Stimulated activated CD4-positive, alpha-beta T cell treated with anti-CD3 and anti-CD28 coated beads, TNF-alpha, amount 100 ng/mL, for 48 hours (primary cell): ENCODE data around the gene MME.
"Not testable (repeated sequence)": the region's sequence is repeated elsewhere in the genome, so short reads cannot be mapped to it uniquely, and the experiment has no call there.

Source experiments
- DNase-seq, 3 donors: peaks; one replicate each; pipeline ENCODE4 v3.0.0-alpha.2; 2020; ENCODE audit warnings: low read depth in 3 of 3

MME gene

DNA sequence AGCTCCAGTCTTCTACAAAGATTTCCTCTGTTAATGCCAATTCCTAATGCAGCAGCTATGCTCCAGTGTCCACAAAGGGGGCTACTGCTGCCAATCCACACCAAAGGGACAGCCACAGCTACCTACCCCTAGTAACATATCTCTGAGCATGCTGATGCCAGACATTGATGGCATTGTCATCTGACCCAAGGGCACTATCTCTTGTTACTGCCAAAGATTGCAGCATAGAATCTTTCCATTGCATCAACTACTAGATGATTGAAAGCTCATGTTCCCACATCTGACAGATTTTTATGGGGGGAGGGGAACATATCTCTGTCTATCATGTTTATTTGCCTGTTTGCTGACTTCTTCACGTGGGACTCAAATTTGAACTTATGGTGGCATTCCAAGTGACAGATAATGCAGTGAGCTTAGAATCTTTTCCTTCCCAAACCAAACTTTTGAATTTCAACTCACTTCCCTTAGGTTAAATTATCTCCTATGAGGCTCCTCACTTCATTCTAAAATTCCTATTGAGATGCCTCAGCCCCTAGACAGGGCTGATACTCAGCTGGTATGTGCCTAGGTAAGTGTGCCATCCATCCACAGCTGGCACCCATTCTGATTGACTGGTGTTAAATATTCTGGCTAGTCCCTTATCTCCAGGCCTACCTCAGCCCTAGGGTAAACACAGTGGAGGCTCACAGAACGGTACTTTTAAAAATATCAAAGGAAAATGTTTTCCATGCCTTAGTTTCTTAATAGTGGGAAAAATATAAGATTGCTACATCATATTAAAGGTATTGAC lies 113.0 kb downstream of the MME start:
- DNase-seq = no peak

DNA sequence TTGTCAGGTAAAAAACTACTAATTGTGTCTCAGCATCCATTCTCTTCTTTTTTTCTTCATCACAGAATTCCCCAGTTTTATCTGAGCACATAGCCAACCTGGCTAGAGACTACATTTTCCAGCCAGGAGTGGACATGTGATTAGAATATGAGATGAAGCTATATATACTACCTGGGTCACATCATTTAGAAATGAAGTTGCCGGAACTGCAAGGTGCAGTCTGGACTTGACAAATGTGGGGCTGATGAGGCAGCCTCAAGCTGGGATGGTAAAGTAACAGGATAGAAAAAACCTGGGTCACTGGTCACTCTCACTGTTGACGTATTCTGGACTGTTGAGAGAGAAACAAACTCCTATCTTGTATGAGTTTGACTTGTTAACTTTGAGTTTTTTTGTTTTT lies 113.7 kb downstream of the MME start:
- no peak for DNase-seq

DNA sequence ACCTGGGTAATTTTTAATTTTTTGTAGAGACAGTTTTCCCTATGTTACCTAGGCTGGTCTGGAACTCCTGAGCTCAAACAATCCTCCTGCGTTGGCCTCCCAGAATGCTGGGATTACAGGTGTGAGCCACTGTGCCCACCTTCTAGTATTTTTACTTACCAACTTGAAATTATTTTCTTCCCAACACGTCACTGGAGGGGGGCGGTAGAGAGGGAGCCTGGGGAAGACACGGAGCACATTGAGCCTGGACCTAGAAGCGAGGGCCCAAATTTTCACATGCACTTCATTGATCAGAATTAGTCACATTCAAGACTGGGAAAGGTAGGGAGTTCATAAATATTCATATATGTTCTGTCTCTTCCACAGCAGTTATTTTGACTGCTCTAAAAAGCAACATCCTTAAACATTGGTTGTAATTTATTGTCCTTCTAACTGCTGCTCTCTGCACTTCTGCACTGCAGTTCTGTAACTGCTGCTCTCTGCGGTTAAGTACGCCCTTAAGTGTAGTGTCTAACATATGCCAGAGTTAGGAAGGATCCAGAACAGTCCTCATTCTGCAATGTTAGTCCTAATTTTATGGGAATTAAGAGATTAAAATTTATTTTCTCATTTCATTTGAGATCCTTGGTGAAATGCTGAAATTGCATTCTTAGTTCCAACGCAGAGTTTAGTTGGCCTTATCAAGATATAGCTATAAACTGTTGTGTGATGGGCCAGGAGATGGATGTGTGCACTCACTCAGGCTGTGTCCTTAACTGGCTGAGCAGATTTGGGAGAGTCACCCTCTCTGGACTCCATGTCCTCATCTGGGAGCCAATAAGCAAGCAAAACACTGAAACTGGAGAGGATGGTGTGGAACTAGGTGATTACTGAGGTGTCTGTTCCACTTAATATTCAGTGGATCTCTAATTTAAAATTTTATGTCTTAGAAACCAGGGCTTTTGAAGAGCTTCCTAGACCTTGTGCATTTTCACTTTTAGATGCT lies 115.1 kb downstream of the MME start:
- DNase-seq = no peak

DNA sequence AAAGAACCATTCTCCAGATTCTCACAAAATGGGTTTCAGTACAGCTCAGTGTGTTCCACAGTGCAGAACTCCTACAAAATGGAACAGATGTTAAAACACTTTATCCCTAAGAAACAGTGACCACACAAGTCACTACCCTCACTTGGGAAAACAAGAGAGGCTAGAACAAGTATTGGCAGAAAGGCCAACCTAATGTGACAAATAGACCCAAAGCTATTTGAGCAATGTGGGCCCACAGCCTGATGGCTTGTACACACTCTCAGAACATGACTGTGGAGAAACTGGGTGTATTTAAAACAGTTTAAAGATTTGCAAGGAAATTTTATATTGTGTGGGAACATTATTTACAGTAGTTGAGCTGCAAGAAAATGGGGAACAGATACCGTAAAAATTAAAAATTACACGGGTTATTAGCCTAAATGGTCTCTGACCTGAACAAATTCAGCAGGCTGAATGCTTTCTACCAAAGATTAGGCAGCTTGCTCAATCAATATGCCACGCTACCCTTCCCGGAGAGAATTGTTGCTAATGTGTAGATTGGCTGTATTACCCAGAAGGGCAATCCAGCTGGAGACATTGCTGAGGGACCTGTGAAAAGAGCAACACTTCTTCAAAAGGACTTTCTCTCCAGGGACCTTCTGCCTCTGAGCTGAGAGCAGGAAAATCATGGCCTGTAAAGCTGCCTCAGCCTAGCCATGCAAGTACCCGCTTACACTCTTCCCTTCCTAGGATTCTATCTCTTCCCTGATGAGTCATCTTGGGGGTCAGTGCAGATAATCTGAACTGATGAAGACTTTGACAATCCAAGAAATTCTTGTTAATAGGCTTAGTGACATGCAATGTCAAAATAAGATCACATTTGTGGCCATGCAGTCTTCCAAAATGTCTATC lies 116.3 kb downstream of the MME start:
- DNase-seq = no peak

DNA sequence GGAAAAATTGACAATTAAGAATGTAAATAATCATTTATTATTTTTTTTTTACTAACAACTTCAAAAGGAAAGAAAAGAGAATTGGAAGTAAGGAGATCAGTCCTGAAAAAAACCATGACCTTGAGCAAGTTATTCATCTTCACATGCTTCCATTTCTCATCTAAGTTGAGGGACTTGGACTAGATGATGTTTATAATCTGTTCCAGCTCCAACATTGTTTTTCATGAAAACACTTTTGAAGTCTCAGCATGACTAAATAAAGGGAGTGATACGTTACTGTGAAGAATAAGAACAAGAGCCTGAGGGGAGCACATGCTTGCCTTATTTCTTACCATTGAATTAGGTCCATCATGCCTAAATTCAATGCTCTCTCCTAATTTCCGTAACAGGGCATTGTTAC lies 117.7 kb downstream of the MME start:
- DNase-seq = no peak

DNA sequence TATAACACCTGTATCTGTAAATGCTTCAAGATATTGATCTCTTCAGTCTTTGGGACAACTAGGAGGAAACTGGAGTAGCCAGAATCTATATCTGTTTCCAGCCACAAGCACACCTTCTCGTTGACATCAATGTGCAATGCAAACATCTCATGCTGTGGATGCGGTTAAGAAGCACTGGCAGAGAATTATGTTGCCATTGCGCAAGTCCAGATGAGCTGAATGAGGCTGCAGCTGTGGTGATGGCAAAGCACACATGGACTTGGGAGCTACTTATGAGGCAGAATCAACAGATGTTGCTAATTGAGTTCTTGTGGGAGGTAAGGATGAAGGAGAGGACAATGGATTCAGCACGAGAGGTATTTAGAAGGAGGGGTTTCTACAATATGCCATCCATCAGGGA lies 122.5 kb downstream of the MME start:
- no peak for DNase-seq

DNA sequence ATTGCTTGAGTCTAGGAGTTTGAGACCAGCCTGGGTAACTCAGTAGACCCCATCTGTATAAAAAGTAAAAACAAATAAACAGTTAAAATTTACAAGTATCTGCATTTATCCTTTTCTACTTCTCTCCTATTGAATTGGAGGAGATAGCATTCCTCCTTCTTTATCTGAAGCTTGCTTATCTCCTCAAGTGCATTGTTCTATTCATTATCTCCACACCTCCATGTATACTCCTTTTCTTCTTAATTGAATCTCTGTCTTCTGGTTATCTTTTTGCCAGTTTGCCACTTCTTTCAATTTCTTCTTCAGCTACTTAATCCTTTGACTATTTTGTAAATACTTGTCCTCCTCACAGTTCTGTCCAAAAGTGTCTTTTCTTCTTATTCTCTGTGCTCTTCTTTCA lies 124.7 kb downstream of the MME start:
- DNase-seq = no peak

DNA sequence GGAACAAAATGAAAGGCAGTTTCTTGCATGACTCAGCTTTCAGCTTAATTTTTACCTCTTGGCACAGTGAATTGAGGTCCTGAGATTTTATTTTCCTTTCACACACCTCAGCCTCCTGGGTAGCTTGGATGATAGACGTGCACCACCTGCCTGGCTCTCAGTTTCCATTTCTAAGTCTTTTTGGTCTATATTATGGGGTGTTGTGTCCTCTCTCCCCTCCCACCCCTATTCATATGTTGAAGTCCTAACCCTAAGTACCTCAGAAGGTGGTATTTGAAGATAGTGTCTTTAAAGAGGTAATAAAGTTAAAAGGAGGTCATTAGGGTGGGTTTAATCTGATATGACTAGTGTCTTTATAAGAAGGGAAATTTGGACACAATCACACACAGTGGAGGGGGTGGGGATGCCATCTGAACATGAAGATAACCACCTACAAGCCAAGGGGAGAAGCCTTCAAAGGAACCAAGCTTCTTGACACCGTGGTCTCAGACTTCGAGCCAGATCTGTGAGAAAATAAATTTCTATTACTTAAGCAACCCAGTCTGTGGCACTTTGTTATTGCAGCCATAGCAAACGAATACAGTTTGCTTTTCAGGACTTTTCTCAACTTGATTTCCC lies 128.2 kb downstream of the MME start:
- DNase-seq = no peak

DNA sequence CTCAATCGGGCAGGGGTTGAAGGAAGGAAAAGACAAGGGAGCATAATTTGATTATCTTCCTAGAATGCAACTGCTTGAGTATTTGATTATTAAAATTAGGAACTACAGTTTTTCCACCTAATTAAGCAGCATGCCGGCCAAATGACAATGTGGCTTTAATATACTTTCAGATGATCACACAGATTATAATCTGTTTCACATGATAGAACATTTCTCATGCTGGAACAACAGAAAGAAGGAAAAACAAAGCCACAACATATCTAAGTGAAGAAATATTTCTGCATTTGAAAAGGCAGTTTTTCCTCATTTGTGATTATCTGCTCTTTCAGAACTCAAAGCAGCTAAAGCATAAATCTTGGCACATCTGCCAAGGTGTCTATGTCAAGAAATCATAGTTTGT lies 130.6 kb downstream of the MME start:
- no peak for DNase-seq

DNA sequence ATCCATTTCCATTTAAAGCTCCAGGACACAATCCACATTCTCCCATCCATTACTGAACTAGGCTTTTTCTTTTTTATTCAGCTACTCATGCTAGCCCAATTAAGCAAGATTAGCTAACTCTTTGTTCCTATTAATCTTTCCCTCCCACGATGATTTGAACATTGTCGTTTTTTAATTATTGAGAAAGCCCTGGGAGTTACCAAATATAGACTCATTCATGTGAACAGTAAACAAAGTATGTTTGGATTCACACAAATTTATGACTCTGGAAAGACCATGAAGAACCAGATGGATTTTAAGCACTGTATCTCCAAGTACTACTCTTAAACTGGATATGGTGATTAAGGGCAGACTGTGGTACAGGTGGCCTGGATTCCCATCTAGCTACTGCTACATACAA lies 131.1 kb downstream of the MME start:
- DNase-seq = no peak

DNA sequence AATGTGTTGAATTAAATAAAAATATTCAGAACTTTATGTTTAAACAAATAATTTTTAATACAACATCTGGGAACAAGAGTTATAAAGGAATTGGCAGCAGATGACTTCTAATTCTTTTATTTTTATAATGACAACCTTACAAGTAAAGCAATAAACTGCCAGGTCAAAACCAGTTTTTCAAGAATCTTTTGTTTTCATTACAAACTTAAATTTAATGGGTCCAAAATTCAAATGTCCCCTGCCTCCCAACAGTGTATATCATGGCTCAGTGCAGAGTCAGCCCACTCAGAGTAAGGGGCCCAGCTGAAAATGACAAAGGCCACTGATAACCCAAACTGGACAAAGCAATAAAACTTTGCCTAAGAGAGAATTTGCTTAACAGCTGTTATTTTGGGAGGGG lies 131.8 kb downstream of the MME start:
- no peak for DNase-seq

DNA sequence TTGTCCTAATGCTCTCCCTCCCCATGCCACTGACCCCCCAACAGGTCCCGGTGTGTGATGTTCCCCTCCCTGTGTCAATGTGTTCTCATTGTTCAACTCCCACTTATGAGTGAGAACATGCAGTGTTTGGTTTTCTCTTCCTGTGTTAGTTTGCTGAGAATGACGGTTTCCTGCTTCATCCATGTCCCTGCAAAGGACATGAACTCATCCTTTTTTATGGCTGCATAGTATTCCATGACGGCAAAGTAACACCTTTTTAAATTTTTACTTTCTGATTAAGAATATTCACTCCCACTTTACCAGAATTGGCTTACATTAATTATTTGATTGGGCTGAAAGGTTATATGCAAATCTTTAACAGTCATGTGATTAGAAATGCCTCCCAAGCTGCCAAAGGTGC lies 135.9 kb downstream of the MME start:
- DNase-seq = not testable (repeated sequence)

DNA sequence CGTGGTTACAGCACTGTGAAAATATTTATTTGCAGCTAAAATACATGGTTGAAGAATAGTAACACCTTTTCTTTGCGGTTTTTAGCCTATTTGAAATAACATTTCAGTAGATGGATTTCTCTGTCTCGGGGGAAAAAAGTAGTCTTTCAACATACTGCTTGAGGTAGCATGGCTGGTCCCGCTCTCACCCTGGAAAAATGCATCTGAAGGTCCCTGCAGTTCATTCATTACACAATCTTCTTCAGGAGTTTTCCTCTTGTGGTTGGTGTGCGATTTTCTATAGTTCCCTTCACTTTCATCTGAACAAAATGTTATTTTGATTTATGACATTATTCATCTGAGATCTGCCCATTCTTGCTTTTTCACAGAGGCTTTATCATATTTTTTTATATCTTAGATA lies 137.5 kb downstream of the MME start:
- DNase-seq = no peak

DNA sequence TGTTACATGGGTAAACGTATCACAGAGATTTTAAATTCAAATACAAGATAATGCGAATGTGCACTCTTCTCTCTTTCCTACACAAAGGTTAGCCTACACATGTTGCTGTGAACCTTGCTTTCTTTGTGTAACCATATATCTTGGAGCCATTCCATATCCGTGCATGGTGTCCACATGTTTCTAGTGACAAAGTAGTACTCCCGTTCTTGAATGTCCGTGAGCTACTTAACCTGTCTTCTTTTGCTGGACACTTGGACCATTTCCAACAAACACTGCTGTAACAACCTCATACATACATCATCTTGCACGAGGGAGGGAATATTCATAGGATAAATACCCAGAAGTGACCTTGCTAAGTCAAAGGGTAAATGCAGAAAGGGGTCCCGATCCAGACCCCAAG lies 138.3 kb downstream of the MME start:
- DNase-seq = no peak

DNA sequence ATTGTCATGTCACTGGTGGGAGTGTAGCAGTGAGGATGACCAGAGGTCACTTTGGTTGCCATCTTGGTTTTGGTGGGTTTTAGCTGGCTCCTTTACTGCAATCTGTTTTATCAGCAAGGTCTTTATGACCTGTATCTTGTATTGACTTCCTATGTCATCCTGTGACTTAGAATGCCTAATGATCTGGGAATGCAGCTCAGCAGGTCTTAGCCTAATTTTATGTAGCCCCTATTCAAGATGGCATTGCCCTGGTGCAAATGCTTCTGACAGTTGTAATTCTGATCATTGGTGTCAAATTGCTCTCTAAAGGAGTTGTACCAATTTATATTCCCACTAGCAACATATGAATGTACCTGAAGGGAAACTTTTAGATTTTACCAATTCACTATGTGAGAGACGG lies 139.0 kb downstream of the MME start:
- no peak for DNase-seq

DNA sequence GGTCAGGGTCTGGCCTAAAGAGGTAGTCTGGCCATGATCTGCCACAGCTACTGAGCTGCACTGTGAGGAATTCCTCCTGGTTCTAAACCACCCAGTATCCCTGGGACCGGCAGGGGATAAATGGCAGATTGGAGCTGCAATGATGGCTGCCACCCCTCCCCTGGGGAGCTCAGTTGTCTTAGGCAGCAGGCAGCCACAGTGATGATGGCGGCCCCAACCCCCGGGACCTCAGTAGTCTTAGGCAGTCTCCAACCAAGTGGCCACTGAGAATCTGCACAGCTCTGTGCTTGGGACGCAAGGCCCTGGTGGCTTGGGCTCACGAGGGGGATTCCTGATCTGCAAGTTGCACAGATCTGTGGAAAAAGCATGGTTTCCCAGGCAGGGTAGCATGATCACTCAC lies 145.3 kb downstream of the MME start:
- DNase-seq = no peak

DNA sequence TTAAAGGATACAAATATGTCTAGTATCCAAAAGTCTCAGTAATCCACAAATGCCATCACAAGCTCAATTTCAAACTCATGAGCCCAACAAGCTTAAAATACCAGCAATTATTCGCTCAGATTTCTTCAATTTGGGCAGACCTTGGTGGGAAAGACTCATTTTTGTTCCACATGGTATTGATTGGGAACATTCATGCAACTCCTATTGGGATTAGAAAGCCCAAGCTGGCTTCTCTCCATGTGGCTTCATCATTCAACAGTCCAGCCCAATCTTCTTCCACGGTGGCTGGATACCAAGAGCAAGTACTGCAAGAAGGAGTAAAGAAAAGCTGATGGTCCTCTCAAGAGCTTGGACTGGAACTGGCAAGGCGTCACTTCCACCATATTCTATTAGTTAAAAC lies 147.0 kb downstream of the MME start:
- DNase-seq = no peak

DNA sequence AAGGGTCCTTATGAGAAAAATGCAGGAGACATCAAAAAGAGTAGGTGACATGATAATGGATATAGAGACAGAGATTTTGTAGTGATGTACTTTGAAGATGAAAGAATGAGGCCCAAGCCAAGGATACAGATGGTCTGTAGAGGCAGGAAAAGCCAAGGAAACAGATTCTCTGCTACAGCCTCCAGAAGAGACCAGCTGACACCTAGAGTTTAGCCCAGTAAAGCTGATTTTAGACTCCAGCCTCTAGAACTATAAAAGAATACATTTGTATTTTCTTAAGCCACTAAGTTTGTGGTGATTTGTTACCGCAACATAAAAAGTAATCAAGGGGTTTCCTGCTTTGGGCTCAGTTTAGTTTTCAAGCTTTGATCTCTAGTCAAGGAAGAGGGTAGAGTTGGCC lies 148.6 kb downstream of the MME start:
- no peak for DNase-seq

DNA sequence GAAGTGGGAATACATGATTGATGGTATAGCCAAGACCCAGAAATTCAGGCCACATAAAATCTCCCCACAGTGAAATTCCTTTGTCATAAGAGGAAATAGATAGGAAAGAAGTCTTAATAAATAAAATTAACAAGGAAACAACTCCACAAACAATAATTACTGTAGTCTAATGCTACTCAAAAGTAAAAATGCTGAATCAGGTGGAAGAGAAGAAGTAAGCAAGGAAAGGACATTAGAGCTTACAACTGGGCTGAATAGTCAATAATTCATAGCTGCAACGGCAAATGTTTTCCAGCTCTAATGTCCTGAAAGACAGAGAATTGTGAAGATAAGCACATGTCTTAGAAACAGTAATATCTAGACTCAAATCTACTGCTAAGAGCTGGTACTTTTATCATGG lies 149.0 kb downstream of the MME start:
- DNase-seq = no peak

DNA sequence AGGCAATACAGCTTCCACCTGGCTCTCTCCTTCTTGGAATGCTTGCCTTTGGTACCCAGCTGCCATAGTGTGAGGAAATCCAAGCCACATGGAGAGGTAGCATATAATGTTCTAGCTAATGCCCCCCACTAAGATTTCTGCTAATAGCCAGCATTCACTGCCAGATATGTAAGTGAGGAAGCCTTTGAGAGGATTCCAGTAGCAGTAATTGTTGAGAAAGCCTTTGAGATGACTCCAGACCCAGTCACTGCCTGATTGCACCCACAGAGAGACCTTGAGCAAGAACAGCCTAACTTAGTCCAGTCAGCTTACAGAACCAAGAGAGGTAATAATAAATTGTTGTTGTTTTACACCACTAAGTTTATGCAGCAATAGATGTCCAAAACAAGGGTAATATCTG lies 150.3 kb downstream of the MME start:
- no peak for DNase-seq

DNA sequence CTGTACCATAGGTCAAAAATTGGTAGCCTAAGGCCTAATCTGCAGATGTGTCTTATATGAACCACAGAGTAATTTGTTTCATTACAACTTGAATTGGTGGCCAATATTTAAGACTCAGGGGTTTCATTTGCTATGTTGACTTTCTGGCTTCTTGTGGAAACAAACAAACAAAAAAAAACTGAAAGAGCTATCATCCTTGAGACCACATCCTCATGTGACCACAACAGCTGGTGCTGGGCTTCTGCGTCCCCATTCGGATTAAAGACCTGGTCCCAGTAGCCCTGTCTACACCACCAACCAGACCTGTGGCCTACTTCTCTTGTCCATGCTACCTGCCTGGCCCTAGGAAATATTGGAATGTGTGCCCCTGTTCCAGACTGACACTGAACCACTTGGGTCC lies 151.7 kb downstream of the MME start:
- no peak for DNase-seq

DNA sequence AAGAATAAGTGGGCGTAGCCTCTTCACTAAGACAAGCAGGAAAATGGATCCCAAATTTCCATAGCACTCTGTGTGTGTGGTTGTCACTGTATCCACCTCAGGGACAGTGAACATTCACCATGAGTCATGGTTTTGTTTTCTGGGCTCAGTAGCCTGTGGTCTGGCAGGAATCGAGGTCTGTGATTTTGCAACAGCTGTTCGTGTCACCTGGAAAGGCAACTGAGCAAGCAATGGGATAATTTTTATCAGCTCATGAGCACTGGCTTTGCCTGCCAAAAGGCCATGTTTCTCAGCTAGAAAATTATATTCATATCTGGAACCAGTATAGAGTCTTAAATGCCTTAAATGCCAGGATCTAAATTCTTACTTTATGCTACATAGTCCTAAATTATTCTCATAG lies 152.5 kb downstream of the MME start:
- no peak for DNase-seq
